Cerebellar cortex (tissue), 1 donor: ENCODE data around the gene TTC14.

Experiments
- DNase-seq: peaks from one replicate; pipeline ENCODE4 v3.0.0-alpha.2; 2015; ENCODE audit warnings: low spot score

The TTC14 gene

DNA sequence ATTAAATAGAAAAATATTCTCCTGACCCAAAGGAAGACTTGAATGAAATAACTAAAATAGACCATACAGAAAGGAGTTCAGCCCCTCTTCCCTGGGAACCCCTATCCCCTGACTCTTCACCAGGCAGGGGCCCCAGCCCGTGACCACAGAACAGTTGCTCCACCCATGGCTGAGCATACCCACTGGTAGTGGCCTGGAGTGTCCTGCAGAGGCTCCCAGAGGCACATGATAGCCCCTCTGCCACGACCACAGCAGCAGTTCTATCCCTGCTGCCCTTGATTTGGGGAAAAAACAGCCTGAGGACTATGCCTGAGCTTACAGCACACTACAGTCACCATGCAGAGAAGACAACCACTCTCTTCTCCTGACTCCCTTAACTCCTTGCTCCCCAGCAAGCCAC lies 31.8 kb downstream of the TTC14 start:
- no peak for DNase-seq

DNA sequence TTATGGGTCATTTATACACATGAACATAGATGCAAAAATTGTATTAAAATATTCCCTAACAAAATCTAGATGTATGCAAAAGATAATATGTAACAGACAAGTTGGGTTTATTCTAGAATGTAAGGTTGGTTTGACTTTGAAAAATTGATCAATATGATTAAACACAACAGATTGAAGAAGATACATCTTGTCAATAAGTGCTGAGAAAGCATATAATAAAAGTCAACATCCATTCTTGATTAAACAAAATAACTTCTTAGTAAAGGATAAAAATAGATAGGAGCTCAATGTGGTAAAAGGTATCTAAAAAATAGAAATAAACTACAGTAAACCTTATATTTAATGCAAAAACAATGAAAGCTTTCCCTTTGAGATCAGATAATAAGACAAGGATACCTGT lies 39.0 kb downstream of the TTC14 start:
- no peak for DNase-seq

DNA sequence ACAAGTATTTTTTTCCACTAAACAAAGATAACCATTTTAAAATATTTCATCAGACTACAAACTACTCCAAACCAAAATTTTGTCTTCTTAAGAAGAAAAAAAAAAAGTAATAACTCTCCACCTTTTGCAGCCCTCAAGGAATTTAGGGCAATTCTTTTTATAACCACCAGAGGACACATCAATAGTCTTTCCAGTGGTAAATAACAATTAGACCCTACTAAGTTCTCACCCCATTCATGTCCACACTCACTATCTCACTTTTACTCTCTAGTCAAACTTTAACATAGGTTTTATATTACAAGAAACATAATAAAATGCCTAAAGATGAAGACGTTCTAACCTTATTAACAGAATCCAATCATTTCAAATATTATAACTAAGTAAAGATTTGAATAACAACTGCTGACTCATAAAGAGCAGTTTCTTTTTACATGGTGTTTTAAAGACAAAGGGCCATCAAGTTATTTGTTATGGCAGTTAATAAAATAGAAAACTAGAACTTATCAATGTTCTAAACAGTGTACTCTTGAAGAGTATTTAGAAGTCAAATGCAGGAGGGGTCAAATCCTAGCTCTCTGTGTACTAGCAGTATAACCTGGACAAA lies 44.3 kb downstream of the TTC14 start:
- no peak for DNase-seq

DNA sequence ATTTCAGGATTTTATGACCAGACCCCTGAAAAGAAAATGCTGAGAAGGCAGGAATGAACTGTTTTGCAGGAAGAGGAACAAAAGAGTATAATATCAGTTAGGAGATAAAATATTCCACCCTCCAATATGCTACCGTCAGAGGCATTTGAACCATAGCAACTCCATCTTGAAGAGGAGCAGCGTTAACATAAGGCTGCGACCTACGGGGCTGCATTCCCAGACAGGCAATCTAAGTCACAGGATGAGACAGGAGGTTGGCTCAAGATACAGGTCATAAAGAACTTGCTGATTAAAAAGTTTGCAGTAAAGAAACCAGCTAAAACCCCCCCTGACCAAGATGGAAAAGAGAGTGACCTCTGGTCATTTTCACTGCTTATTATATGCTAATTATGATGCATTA lies 54.4 kb downstream of the TTC14 start:
- no peak for DNase-seq

DNA sequence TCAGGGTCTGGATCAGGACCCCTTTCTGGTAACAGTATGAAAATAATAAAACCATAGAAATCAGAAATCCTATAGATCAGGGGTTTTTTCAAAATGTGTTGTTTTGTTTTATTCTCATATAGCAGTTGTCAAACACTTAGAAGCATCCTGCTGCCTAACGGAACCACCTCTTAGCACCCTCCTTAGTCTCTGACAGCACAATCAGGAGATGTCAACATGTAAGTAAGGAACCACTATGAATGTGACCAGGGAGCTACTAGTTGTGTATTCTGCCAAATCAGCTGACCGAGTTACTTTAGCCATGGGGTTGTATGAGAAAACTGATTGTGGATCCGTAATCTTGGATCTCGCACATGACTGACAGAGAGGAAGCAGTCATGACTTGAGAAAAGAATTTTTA lies 55.1 kb downstream of the TTC14 start:
- no peak for DNase-seq
